IMR-90 (cell line): ENCODE measurements around the gene PPP1R14B. TPM values are rescaled to one million over a fixed set of nuclear protein-coding genes. Genes with fewer than 3 reads are reported as not detected.
A peak's percentile ranks its signal among the peaks of the same experiment; 100 is the strongest.

ENCODE experiments used
- ATAC-seq: fragments of 200-7000 bp; cut with Tn5 transposase; 2 replicates; pipeline ENCODE4 v1.9.1; 2020; ENCODE audit warnings: low read depth, mild to moderate bottlenecking, moderate library complexity
- BruUV-seq: library from RNA; stranded (reverse); fragments of 400-500 nt; replicated peaks from 2 replicates; lab custom pipeline; 2021; lab: Mats Ljungman, UMichigan
- CTCF ChIA-PET: fragments of 300-600 bp; formaldehyde crosslinking; extraction: SDS; loops from one replicate; lab custom pipeline; 2021; ENCODE audit warnings: antibody characterized with exemption; lab: Yijun Ruan, JAX
- POLR2A ChIA-PET: fragments of 300-600 bp; sonication (Branson Sonifier 250); formaldehyde crosslinking; loops from one replicate; lab custom pipeline; 2022; ENCODE audit warnings: antibody characterized with exemption; ENCODE audit not compliant: unreplicated experiment; lab: Charles Lee
- DNase-seq: peaks from one replicate; pipeline ENCODE4 v3.0.0; 2013
- H2AFZ ChIP-seq: replicated peaks from 2 replicates; pipeline ENCODE3; 2013; ENCODE audit warnings: low read length, mild to moderate bottlenecking; ENCODE audit not compliant: poor library complexity
- H2AK5ac ChIP-seq: 2 replicates; pipeline ENCODE4 v1.6.1; 2013; ENCODE audit warnings: low read depth, low read length, inconsistent platforms
- H2AK9ac ChIP-seq: replicated peaks from 2 replicates; pipeline ENCODE3; 2013; ENCODE audit warnings: mild to moderate bottlenecking, low read depth, low read length, moderate library complexity; ENCODE audit not compliant: poor library complexity
- H2BK120ac ChIP-seq: 2 replicates; pipeline ENCODE4 v1.6.1; 2013; ENCODE audit warnings: low read depth, low read length, inconsistent platforms
- H2BK15ac ChIP-seq: 3 replicates; pipeline ENCODE4 v1.6.1; 2013; ENCODE audit warnings: low read depth, low read length, inconsistent platforms
- H2BK20ac ChIP-seq: 2 replicates; pipeline ENCODE4 v1.6.1; 2013; ENCODE audit warnings: low read depth, mild to moderate bottlenecking, inconsistent platforms, low read length, moderate library complexity
- H2BK5ac ChIP-seq: 2 replicates; pipeline ENCODE4 v1.6.1; 2013; ENCODE audit warnings: mild to moderate bottlenecking, low read depth, low read length, inconsistent platforms; ENCODE audit not compliant: poor library complexity, severe bottlenecking
- H3K14ac ChIP-seq: replicated peaks from 2 replicates; pipeline ENCODE4 v1.6.1; 2013; ENCODE audit warnings: low read depth, low read length, inconsistent platforms
- H3K18ac ChIP-seq: 2 replicates; pipeline ENCODE4 v1.6.1; 2013; ENCODE audit warnings: low read depth, low read length, control low read depth
- H3K23ac ChIP-seq: 2 replicates; pipeline ENCODE4 v1.6.1; 2013; ENCODE audit warnings: low read depth, low read length, inconsistent platforms
- H3K27ac ChIP-seq: 2 replicates; pipeline ENCODE4 v1.5.1; 2013; ENCODE audit warnings: mild to moderate bottlenecking, control low read depth, low read length; ENCODE audit not compliant: insufficient read depth
- H3K27me3 ChIP-seq: 2 replicates; pipeline ENCODE4 v1.6.1; 2013; ENCODE audit warnings: low read length; ENCODE audit not compliant: control insufficient read depth, insufficient read depth
- H3K36me3 ChIP-seq: 2 replicates; pipeline ENCODE4 v1.6.1; 2013; ENCODE audit warnings: low read length, mixed read lengths; ENCODE audit not compliant: control insufficient read depth, insufficient read depth
- H3K4ac ChIP-seq: 2 replicates; pipeline ENCODE4 v1.6.1; 2013; ENCODE audit warnings: low read depth, low read length, inconsistent platforms
- H3K4me1 ChIP-seq: 2 replicates; pipeline ENCODE4 v1.6.1; 2013; ENCODE audit warnings: low read length, mixed read lengths; ENCODE audit not compliant: control insufficient read depth, insufficient read depth
- H3K4me2 ChIP-seq: 2 replicates; pipeline ENCODE4 v1.6.1; 2013; ENCODE audit warnings: low read depth, mild to moderate bottlenecking, control low read depth, low read length, moderate library complexity
- H3K4me3 ChIP-seq: 2 replicates; pipeline ENCODE4 v1.5.1; 2013; ENCODE audit warnings: low read depth, mild to moderate bottlenecking, control low read depth, low read length, moderate library complexity; ENCODE audit not compliant: insufficient read depth
- H3K56ac ChIP-seq: 2 replicates; pipeline ENCODE4 v1.6.1; 2013; ENCODE audit warnings: low read length, inconsistent platforms; ENCODE audit not compliant: insufficient read depth; ENCODE audit errors: extremely low read depth
- H3K79me1 ChIP-seq, 2 experiments: 2 replicates each; pipeline ENCODE4 v1.6.1; 2013; ENCODE audit warnings: low read length in 2 of 2, inconsistent platforms in 1 of 2, low read depth in 1 of 2
- H3K9ac ChIP-seq: 2 replicates; pipeline ENCODE4 v1.6.1; 2013; ENCODE audit warnings: low read depth, low read length, control low read depth
- H3K9me1 ChIP-seq: 2 replicates; pipeline ENCODE4 v1.6.1; 2013; ENCODE audit warnings: low read length, inconsistent platforms; ENCODE audit not compliant: insufficient read depth
- H3K9me3 ChIP-seq: 2 replicates; pipeline ENCODE4 v1.6.1; 2013; ENCODE audit warnings: low read length; ENCODE audit not compliant: control insufficient read depth, insufficient read depth
- H4K20me1 ChIP-seq: 2 replicates; pipeline ENCODE4 v1.6.1; 2013; ENCODE audit warnings: low read length, inconsistent platforms; ENCODE audit not compliant: insufficient read depth
- H4K5ac ChIP-seq: 2 replicates; pipeline ENCODE4 v1.6.1; 2013; ENCODE audit warnings: mild to moderate bottlenecking, low read depth, low read length, control low read depth
- H4K8ac ChIP-seq, 2 experiments: 2 replicates each; pipeline ENCODE4 v1.6.1; 2013; ENCODE audit warnings: low read depth in 2 of 2, low read length in 2 of 2, control low read depth in 1 of 2, inconsistent platforms in 1 of 2
- H4K91ac ChIP-seq: 2 replicates; pipeline ENCODE4 v1.6.1; 2013; ENCODE audit warnings: low read depth, low read length, inconsistent platforms; ENCODE audit not compliant: insufficient read depth
- BHLHE40 ChIP-seq: fragments of 150-350 bp; IDR thresholded peaks from 2 replicates; pipeline ENCODE4 v1.6.1; 2016; ENCODE audit warnings: mild to moderate bottlenecking, low read depth, low read length
- CEBPB ChIP-seq: IDR thresholded peaks from 2 replicates; pipeline ENCODE4 v1.6.1; 2012; ENCODE audit warnings: low read depth, low read length, improper control_type of control experiment
- CHD1 ChIP-seq: IDR thresholded peaks from 2 replicates; pipeline ENCODE4 v1.6.1; 2012; ENCODE audit warnings: low read depth, low read length, improper control_type of control experiment
- CTCF ChIP-seq: conservative IDR thresholded peaks from 2 replicates; pipeline ENCODE4 v1.5.1; 2012; ENCODE audit warnings: mild to moderate bottlenecking, low read depth, low read length, improper control_type of control experiment
- ELK1 ChIP-seq: fragments of 150-350 bp; IDR thresholded peaks from 2 replicates; pipeline ENCODE4 v1.6.1; 2016; ENCODE audit warnings: low read depth, mild to moderate bottlenecking, low read length, moderate library complexity, borderline replicate concordance
- FOS ChIP-seq: fragments of 150-350 bp; IDR thresholded peaks from 2 replicates; pipeline ENCODE4 v1.6.1; 2016; ENCODE audit warnings: low read depth, low read length
- NFE2L2 ChIP-seq: fragments of 150-350 bp; IDR thresholded peaks from 2 replicates; pipeline ENCODE4 v1.6.1; 2016; ENCODE audit warnings: low read depth, mild to moderate bottlenecking, low read length
- USF2 ChIP-seq: fragments of 150-350 bp; IDR thresholded peaks from 2 replicates; pipeline ENCODE4 v1.6.1; 2017; ENCODE audit warnings: mild to moderate bottlenecking, antibody characterized with exemption, low read length, low read depth
- WGBS, 2 experiments: methylation state at CpG; one replicate each; pipeline versions ENCODE4 v1.1.5 to v1.1.7; 2013; ENCODE audit warnings: missing lambda C conversion rate in 2 of 2; ENCODE audit not compliant: insufficient read length in 1 of 2; ENCODE audit errors: extremely low coverage in 2 of 2; 5-methylcytosine and 5-hydroxymethylcytosine counted together
- dilution Hi-C: fragments of 300-500 bp; cut with HindIII; formaldehyde crosslinking; loops from one replicate; pipeline ENCODE4 v1.14.3; 2018; ENCODE audit warnings: low sequenced_read_pairs; ENCODE audit not compliant: unreplicated experiment
- in situ Hi-C: fragments of 300-500 bp; cut with MboI; formaldehyde crosslinking; loops from 3 replicates; pipeline ENCODE4 v1.14.3; 2019; ENCODE audit warnings: low sequenced_read_pairs, inconsistent platforms, mixed read lengths
- intact Hi-C: fragments of 100-400 bp; cut with micrococcal nuclease; formaldehyde crosslinking; loops from 2 replicates; pipeline ENCODE4 v1.10.0; 2022
- polyA plus RNA-seq, 3 experiments: library from polyadenylated mRNA; depleted of rRNA; stranded (reverse); fragments of >200 nt; gene quantifications; 2 replicates each; pipeline ENCODE4 v1.2.3, GENCODE V29; 2012; ENCODE audit warnings: low replicate concordance in 1 of 3
- total RNA-seq: library from RNA; depleted of rRNA; stranded (reverse); fragments of >200 nt; gene quantifications from 2 replicates; pipeline ENCODE4 v1.2.3, GENCODE V29; 2012

Gene PPP1R14B
- total and polyA plus RNA-seq, 2 of the 4 experiments (the other 2 are of a cell fraction) = 176 to 257 TPM

- H3K4me3 ChIP-seq = no peak within 1 kb of the TSS
- peak within 1 kb of the TSS; percentile 5; the same call in 1 of the 2 replicates for H3K56ac ChIP-seq
- peak within 1 kb of the TSS; percentile 61 for H3K14ac ChIP-seq
- ATAC-seq = no peak
- H3K18ac ChIP-seq = peak within 1 kb of the TSS; percentile 50; the same call in 1 of the 2 replicates
- dilution Hi-C loops (no loop called here), intact Hi-C loops (loop anchor here (10.0 kb wide), 1 partner anchor 448 kb away; no protein-coding TSS in a partner anchor), in situ Hi-C loops (no loop called here)
- H3K9me1 ChIP-seq = no peaks in the 10 kb centered on the region; the same call in 1 of the 2 replicates
- peak within 1 kb of the TSS; percentile 46; the same call in 1 of the 2 replicates for H3K23ac ChIP-seq
- H2BK5ac ChIP-seq = peak within 1 kb of the TSS; percentile 91
- H2AK5ac ChIP-seq = peak within 1 kb of the TSS; percentile 76
- no peaks in the 10 kb centered on the region for H3K27me3 ChIP-seq
- peak within 1 kb of the TSS; percentile 94 for H4K91ac ChIP-seq
- WGBS, 2 experiments = 100% methylated on average over 1 of the region's 27 CpGs; no CpG with 5 or more reads in 1 of the 2 experiments
- TF ChIP-seq FOS (no peak), CHD1 (no peak), CEBPB (no peak), BHLHE40 (no peak), ELK1 (no peak), NFE2L2 (no peak), USF2 (no peak), CTCF (no peak)
- peaks cover 39% of the 10 kb centered on the region for H3K36me3 ChIP-seq
- peak within 1 kb of the TSS; percentile 72 for H2BK120ac ChIP-seq
- peak within 1 kb of the TSS; percentile 92 for H4K5ac ChIP-seq
- H3K4me1 ChIP-seq = peaks cover 10% of the 10 kb centered on the region
- peaks cover 8% of the 10 kb centered on the region; the same call in 1 of the 2 replicates for H4K20me1 ChIP-seq
- H2BK15ac ChIP-seq = peak within 1 kb of the TSS; percentile 15; the same call in 1 of the 3 replicates
- no peaks in the 10 kb centered on the region for H3K9me3 ChIP-seq
- peaks cover 0 to 33% of the 10 kb centered on the region in 2 experiments; a peak in 3 of 4 replicates for H3K79me1 ChIP-seq
- BruUV-seq = no TSS peak
- no peak within 1 kb of the TSS for H3K4me2 ChIP-seq
- no peak for DNase-seq
- peak within 1 kb of the TSS; percentile 62 for H3K27ac ChIP-seq
- POLR2A ChIA-PET = interaction anchor here (1.1 kb wide), 1 partner anchor 8 kb away, joined by 3 read pairs; no protein-coding TSS in a partner anchor
- CTCF ChIA-PET = interaction anchor here (2.0 kb wide), 1 partner anchor 95 kb away, joined by 7 read pairs; no protein-coding TSS in a partner anchor
- H2AFZ ChIP-seq = peak within 1 kb of the TSS; percentile 94
- H3K9ac ChIP-seq = no peak within 1 kb of the TSS; the same call in 1 of the 2 replicates
- H3K4ac ChIP-seq = peak within 1 kb of the TSS; percentile 89
- H4K8ac ChIP-seq = peak within 1 kb of the TSS; percentile 88 to 95; a peak in 3 of 4 replicates
- H2AK9ac ChIP-seq = peak within 1 kb of the TSS; percentile 95
- 0 out of 2 replicates have a peak within 1 kb of the TSS, but pooled peaks have one; percentile 8 for H2BK20ac ChIP-seq
These were observed 40.1 kb downstream of the PPP1R14B start, which contains the start of gene FERMT3 for GRCh38 chr11:64206457-64207255. Gene FERMT3, plus strand, starts transcription at chr11:64206721. Its CDS starts 644 bp downstream, at chr11:64207365.
